HG02610 (cell line): ENCODE measurements around the gene SCN11A.

Experiments used
- ATAC-seq: cut with Tn5 transposase; IDR thresholded peaks from one replicate; pipeline ENCODE4 v1.9.1; 2021; ENCODE audit warnings: mild to moderate bottlenecking, moderate library complexity; ENCODE audit not compliant: unreplicated experiment

The SCN11A gene

GRCh38 chr3:39051649-39052561 lies at the start of gene SCN11A, which contains the start of gene WDR48:
TSS of gene SCN11A (minus strand) at chr3:39051944. CDS start at chr3:38950362, 101,582 bp downstream.
TSS of gene WDR48 (plus strand) at chr3:39052016. CDS start at chr3:39052026, 10 bp downstream.
- ATAC-seq = peak; percentile 97

- peak; percentile 71 for ATAC-seq
These were observed 49.4 kb upstream of the SCN11A start for GRCh38 chr3:39101022-39101689.

- no peak for ATAC-seq
These were observed 48.7 kb upstream of the SCN11A start for GRCh38 chr3:39100500-39100886.

GRCh38 chr3:39099738-39100499 lies 48.2 kb upstream of the SCN11A start:
- no peak for ATAC-seq

- ATAC-seq = no peak
These were observed 47.5 kb upstream of the SCN11A start for GRCh38 chr3:39099242-39099641.

GRCh38 chr3:39098473-39099000 lies 46.8 kb upstream of the SCN11A start:
- ATAC-seq = no peak

GRCh38 chr3:39097716-39098472 lies 46.1 kb upstream of the SCN11A start:
- no peak for ATAC-seq

GRCh38 chr3:39096775-39097174 lies 45.0 kb upstream of the SCN11A start:
- no peak for ATAC-seq

- ATAC-seq = no peak
These were observed 44.0 kb upstream of the SCN11A start for GRCh38 chr3:39095778-39096177.

GRCh38 chr3:39094851-39095677 lies 43.3 kb upstream of the SCN11A start:
- ATAC-seq = no peak

- no peak for ATAC-seq
These were observed 39.2 kb upstream of the SCN11A start for GRCh38 chr3:39090922-39091321.

GRCh38 chr3:39088889-39089288 lies 37.1 kb upstream of the SCN11A start:
- no peak for ATAC-seq

GRCh38 chr3:39088456-39088855 lies 36.7 kb upstream of the SCN11A start:
- no peak for ATAC-seq

GRCh38 chr3:39086144-39086543 lies 34.4 kb upstream of the SCN11A start:
- ATAC-seq = peak; percentile 88

- no peak for ATAC-seq
These were observed 31.0 kb upstream of the SCN11A start for GRCh38 chr3:39082666-39083313.

- no peak for ATAC-seq
These were observed 28.3 kb upstream of the SCN11A start for GRCh38 chr3:39080026-39080425.

- no peak for ATAC-seq
These were observed 27.8 kb upstream of the SCN11A start for GRCh38 chr3:39079530-39079929.

- no peak for ATAC-seq
These were observed 24.2 kb upstream of the SCN11A start for GRCh38 chr3:39075910-39076309.

- no peak for ATAC-seq
These were observed 16.8 kb upstream of the SCN11A start for GRCh38 chr3:39068556-39068955.
